ENCODE data around the gene ITFG1. TPM values are rescaled to one million over a fixed set of nuclear protein-coding genes. Genes with fewer than 3 reads are reported as not detected.

The ITFG1 gene
- total and polyA plus RNA-seq, 2 of the 8 experiments (the other 6 are each of a cell fraction or from before 2014, with no cell fraction given), result 13.8 to 22.2 TPM

- Histone ChIP-seq H2BK5ac (ENCODE audit: low read depth, low read length) (no peak overlapping the region), H3K79me2 (ENCODE audit: control insufficient read depth in 1 of 2, insufficient read depth in 2 of 2, low read length in 2 of 2) (peaks cover 0 to 6% of the 10 kb centered on the region in 2 experiments; a peak in 1 of 4 replicates), H3K9ac (replicated peaks in 1 of 4; ENCODE audit: extremely low read depth in 1 of 4, low read depth in 3 of 4, low read length in 3 of 4) (no peak overlapping the region), H3K14ac (ENCODE audit: insufficient read length) (no peak overlapping the region), H3K9me3 (ENCODE audit: insufficient read depth in 2 of 2, low read depth in 1 of 2, low read length in 1 of 2) (no peaks in the 10 kb centered on the region), H2BK12ac (ENCODE audit: low read depth, low read length) (no peak overlapping the region), H3K56ac (replicated peaks; ENCODE audit: insufficient read length, low read depth, low read length) (no peak overlapping the region), H4K8ac (ENCODE audit: extremely low read depth, insufficient read depth, low read length) (no peak overlapping the region), H2BK20ac (ENCODE audit: low read length) (no peak overlapping the region), H3K27me3 (replicated peaks in 1 of 4; ENCODE audit: control insufficient read depth in 3 of 4, extremely low read depth in 1 of 4, insufficient read depth in 3 of 4, low read length in 3 of 4) (no peaks in the 10 kb centered on the region), H4K20me1 (replicated peaks in 1 of 2; ENCODE audit: control insufficient read depth in 1 of 2, insufficient read depth in 2 of 2, low read length in 2 of 2) (no peaks in the 10 kb centered on the region), H3K27ac (ENCODE audit: low read depth, low read length) (no peak overlapping the region), H3K18ac (ENCODE audit: extremely low read depth, low read length) (no peak overlapping the region), H3K4ac (replicated peaks; ENCODE audit: insufficient read length, low read depth, low read length) (no peak overlapping the region), H3K79me1 (ENCODE audit: low read depth, low read length) (no peaks in the 10 kb centered on the region), H3K23ac (ENCODE audit: insufficient read length) (no peak overlapping the region), H3K4me1 (replicated peaks in 1 of 4; ENCODE audit: control insufficient read depth in 3 of 4, insufficient read depth in 4 of 4, low read length in 3 of 4) (no peaks in the 10 kb centered on the region; a peak in 1 of 7 replicates), H4K91ac (replicated peaks; ENCODE audit: insufficient read length, low read length) (no peak overlapping the region), H3K4me2 (ENCODE audit: insufficient read depth in 1 of 2, low read depth in 2 of 2, low read length in 2 of 2) (no peak overlapping the region), H3K36me3 (ENCODE audit: control insufficient read depth in 2 of 4, insufficient read depth in 4 of 4, low read length in 3 of 4) (no peaks in the 10 kb centered on the region), H2BK120ac (replicated peaks; ENCODE audit: low read depth, low read length) (no peak overlapping the region), H3K23me2 (ENCODE audit: low read depth, low read length) (no peaks in the 10 kb centered on the region; the same call in 1 of the 2 replicates), H2AK5ac (ENCODE audit: low read depth, low read length) (no peak overlapping the region), H4K5ac (ENCODE audit: insufficient read length, low read depth, low read length) (no peak overlapping the region), H2AFZ (ENCODE audit: low read length) (no peak overlapping the region), H2BK15ac (ENCODE audit: low read length) (no peak overlapping the region), H3K4me3 (ENCODE audit: extremely low read depth in 1 of 4, insufficient read depth in 2 of 4, low read depth in 3 of 4, low read length in 4 of 4) (no peak overlapping the region)
- CTCF ChIA-PET (ENCODE audit: partially characterized antibody), result interaction anchor here (1.4 kb wide), 1 partner anchor 9 kb away, joined by 3 read pairs; the partner anchor contains the start of genes ITFG1 and PHKB
- 89% methylated on average over 1 of the region's 1 CpG; no CpG with 5 or more reads in 1 of the 2 experiments for WGBS, 2 experiments (ENCODE audit: extremely low coverage in 1 of 2, insufficient coverage in 1 of 2, insufficient read length in 1 of 2, insufficient replicate concordance in 2 of 2, low coverage in 1 of 2, low lambda C conversion rate in 2 of 2, missing lambda C conversion rate in 1 of 2)
- TF ChIP-seq SP2 (IDR thresholded peaks at IDR 0.05; ENCODE audit: low read length) (no peak), CTCF (IDR thresholded peaks at IDR 0.05; ENCODE audit: control extremely low read depth in 1 of 3, insufficient read depth in 1 of 3, low read depth in 1 of 3, low read length in 3 of 3) (no peak), BACH1 (IDR thresholded peaks at IDR 0.05; ENCODE audit: low read length) (no peak), BCL11A (IDR thresholded peaks at IDR 0.05; ENCODE audit: low read depth in 2 of 2, low read length in 2 of 2) (no peak), CHD1 (IDR thresholded peaks at IDR 0.05; ENCODE audit: low read depth, low read length) (no peak), EGR1 (IDR thresholded peaks at IDR 0.05; ENCODE audit: borderline replicate concordance, low read depth, low read length) (no peak), RNF2 (IDR thresholded peaks at IDR 0.05; ENCODE audit: borderline replicate concordance, low read depth, low read length, missing control alignments, poor library complexity, severe bottlenecking) (no peak), GABPA (IDR thresholded peaks at IDR 0.05; ENCODE audit: borderline replicate concordance, insufficient read depth, low read length) (no peak), HDAC6 (IDR thresholded peaks at IDR 0.05; ENCODE audit: low read depth, low read length) (no peak)
- DNase-seq (ENCODE audit: low read depth in 1 of 2, low spot score in 2 of 2), result no peak
- FAIRE-seq, result no peak
- POLR2A ChIA-PET (ENCODE audit: partially characterized antibody), result interaction anchor here (1.2 kb wide), 1 partner anchor 10 kb away, joined by 3 read pairs; the partner anchor contains the start of genes ITFG1 and PHKB
These were observed 9.9 kb upstream of the ITFG1 start for GRCh38 chr16:47470810-47471209.

Data from H1 (cell line).